GM12891 (cell line): Measurements from ENCODE around the gene CTDSP2.

Experiments used
- PAX5 ChIP-seq: IDR thresholded peaks from 2 replicates; pipeline ENCODE4 v1.6.1; 2011; ENCODE audit warnings: low read length, moderate library complexity, mild to moderate bottlenecking; ENCODE audit not compliant: insufficient read depth, severe bottlenecking
- POLR2A ChIP-seq: IDR thresholded peaks from 2 replicates; pipeline ENCODE4 v1.6.1; 2011; ENCODE audit warnings: low read depth, low read length, control low read depth
- POLR2AphosphoS5 ChIP-seq: IDR thresholded peaks from 2 replicates; pipeline ENCODE4 v1.6.1; 2011; ENCODE audit warnings: low read depth, low read length, control low read depth
- POU2F2 ChIP-seq: IDR thresholded peaks from 2 replicates; pipeline ENCODE4 v1.6.1; 2011; ENCODE audit warnings: low read depth, mild to moderate bottlenecking, control low read depth, low read length, moderate library complexity
- SPI1 ChIP-seq: IDR thresholded peaks from 2 replicates; pipeline ENCODE4 v1.6.1; 2011; ENCODE audit warnings: low read depth, low read length, control low read depth
- TAF1 ChIP-seq: IDR thresholded peaks from 2 replicates; pipeline ENCODE4 v1.6.1; 2011; ENCODE audit warnings: low read depth, low read length, control low read depth

DNA sequence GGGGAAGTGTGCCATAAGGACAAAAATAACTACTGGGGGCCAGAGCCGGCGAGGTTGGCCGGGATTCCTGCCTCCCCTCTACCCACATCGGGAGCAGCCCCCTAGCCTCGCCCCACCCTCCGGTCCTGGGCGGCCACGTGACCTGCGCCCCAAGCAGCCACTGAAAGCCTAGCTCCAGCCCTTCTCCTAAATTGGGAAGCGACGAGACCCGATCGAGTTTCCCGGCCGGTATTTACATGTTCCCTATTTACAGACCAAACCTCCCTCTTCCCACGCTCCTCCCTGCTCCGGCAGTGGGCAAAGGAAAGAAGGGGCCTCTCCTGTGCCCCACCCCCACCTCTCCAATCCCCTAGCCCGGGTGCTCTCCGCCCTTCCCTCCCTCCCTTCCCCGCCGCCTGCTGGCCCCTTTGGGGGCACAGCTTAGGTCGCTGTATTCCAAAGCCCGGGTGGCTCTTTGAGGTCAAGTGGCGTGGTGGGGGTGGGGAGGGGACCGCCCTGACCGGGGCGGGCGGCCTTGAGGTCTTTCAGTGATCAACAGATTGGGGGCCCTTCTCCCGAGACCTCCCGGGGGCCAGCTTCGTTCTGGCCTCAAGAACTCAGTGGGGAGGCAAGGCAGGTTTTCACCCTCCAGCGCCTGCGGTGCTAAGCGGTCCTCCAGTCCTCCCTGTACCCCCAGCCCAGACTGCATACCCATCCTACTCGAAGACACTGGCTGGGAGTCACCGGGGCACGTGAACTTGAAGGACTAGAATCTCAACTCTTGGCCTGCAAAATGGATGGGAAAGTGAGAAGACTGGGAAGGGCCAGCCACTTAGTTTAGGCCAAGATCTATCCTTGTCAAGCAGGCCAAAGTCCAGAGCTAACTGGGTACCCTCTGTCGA, 6.3 kb upstream of the CTDSP2 start:
- TF ChIP-seq POLR2AphosphoS5 (no peak), POLR2A (no peak), TAF1 (no peak), PAX5 (no peak), SPI1 (no peak), POU2F2 (no peak)
